ENCODE measurements around the gene DDR1.
"Not testable (repeated sequence)": the region's sequence is repeated elsewhere in the genome, so short reads cannot be mapped to it uniquely, and the experiment has no call there.

DDR1 gene

DNA sequence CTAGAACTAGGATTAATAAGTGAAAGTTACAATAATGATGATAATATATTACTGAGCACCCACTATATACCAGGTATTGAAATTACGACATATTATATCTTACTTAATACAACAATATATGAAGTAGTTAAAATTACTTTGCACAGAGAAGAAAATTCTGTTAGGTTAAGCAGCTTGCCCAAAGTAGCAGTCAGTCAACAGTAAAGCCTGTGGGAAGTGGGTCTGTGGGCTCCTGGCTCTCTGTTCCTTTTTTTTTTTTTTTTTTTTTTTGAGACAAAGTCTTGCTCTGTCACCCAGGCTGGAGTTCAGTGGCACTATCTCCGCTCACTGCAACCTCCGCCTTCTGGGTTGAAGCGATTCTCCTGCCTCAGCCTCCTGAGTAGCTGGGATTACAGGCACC lies 18.9 kb downstream of the DDR1 start:
- Histone ChIP-seq H3K36me3 (ENCODE audit: control insufficient read depth in 5 of 5, insufficient read depth in 5 of 5, low read length in 5 of 5) (peaks cover 0 to 16% (median 15%) of the 10 kb centered on the region in 5 donors), H3K27ac (ENCODE audit: low read depth, low read length) (no peak overlapping the region)

DNA sequence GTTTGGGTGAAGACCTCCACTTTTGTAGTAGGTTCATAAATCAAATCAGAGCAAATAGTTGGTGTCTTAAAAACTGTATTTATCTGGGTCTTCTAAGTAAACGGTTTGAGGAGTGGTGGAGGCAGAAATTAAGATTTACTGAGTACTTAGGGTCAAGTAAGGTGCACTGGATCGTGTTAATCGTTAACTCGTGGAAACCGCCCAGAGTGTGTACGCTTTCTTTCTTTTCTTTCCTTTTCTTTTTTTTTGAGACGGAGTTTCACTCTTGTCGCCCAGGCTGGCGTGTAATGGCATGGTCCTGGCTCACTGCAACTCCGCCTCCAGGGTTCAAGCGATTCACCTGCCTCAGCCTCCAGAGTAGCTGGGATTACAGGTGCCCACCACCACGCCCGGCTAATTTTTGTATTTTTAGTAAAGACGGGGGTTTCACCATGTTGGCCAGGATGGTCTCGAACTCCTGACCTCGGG lies 23.0 kb downstream of the DDR1 start:
- not testable (repeated sequence) for H3K9me3 ChIP-seq (ENCODE audit: control insufficient read depth in 5 of 5, low read length in 5 of 5); H3K27ac ChIP-seq (ENCODE audit: low read depth, low read length); H3K9ac ChIP-seq (ENCODE audit: low read length in 5 of 5); H3K27me3 ChIP-seq (ENCODE audit: control insufficient read depth in 5 of 5, insufficient read depth in 4 of 5, low read length in 5 of 5)
- Histone ChIP-seq H3K4me1 (ENCODE audit: control insufficient read depth in 5 of 5, insufficient read depth in 5 of 5, low read length in 5 of 5) (peaks cover 5 to 25% (median 19%) of the 10 kb centered on the region in 5 donors), H3K4me3 (ENCODE audit: low read depth in 1 of 5, low read length in 5 of 5) (peak overlapping the region in 4 of 5 donors; percentile 77 to 96 (median 92)), H3K36me3 (ENCODE audit: control insufficient read depth in 5 of 5, insufficient read depth in 5 of 5, low read length in 5 of 5) (peaks cover 0 to 25% (median 23%) of the 10 kb centered on the region in 5 donors)

More for the DNA sequence above, 18.9 kb downstream of the DDR1 start:
- Histone ChIP-seq H3K4me3 (ENCODE audit: low read depth in 1 of 5, low read length in 5 of 5) (no peak overlapping the region), H3K9ac (ENCODE audit: low read length in 5 of 5) (no peak overlapping the region), H3K4me1 (ENCODE audit: control insufficient read depth in 5 of 5, insufficient read depth in 5 of 5, low read length in 5 of 5) (peaks cover 2 to 7% (median 5%) of the 10 kb centered on the region in 5 donors), H3K9me3 (ENCODE audit: control insufficient read depth in 5 of 5, low read length in 5 of 5) (no peaks in the 10 kb centered on the region), H3K27me3 (ENCODE audit: control insufficient read depth in 5 of 5, insufficient read depth in 4 of 5, low read length in 5 of 5) (no peaks in the 10 kb centered on the region)

- peak within 1 kb of the TSS; percentile 78 to 86 (median 84) for H3K9ac ChIP-seq (ENCODE audit: low read length in 5 of 5)
- peak within 1 kb of the TSS; percentile 77 to 96 (median 90) for H3K4me3 ChIP-seq (ENCODE audit: low read depth in 1 of 5, low read length in 5 of 5)
- H3K27ac ChIP-seq (ENCODE audit: low read depth, low read length): peak within 1 kb of the TSS; percentile 71
- H3K27me3 ChIP-seq (ENCODE audit: control insufficient read depth in 5 of 5, insufficient read depth in 4 of 5, low read length in 5 of 5): no peaks in the 10 kb centered on the region
- no peaks in the 10 kb centered on the region for H3K9me3 ChIP-seq (ENCODE audit: control insufficient read depth in 5 of 5, low read length in 5 of 5)
- H3K36me3 ChIP-seq (ENCODE audit: control insufficient read depth in 5 of 5, insufficient read depth in 5 of 5, low read length in 5 of 5): peaks cover 0 to 29% (median 26%) of the 10 kb centered on the region in 5 donors
- peaks cover 5 to 25% (median 19%) of the 10 kb centered on the region in 5 donors for H3K4me1 ChIP-seq (ENCODE audit: control insufficient read depth in 5 of 5, insufficient read depth in 5 of 5, low read length in 5 of 5)
Observed at GRCh38 chr6:30907758-30908591, 23.7 kb downstream of the DDR1 start, which contains the start of gene GTF2H4. Gene GTF2H4 (plus strand): TSS chr6:30908207.

- Histone ChIP-seq H3K36me3 (ENCODE audit: control insufficient read depth in 5 of 5, insufficient read depth in 5 of 5, low read length in 5 of 5) (peaks cover 0 to 29% (median 26%) of the 10 kb centered on the region in 5 donors), H3K4me3 (ENCODE audit: low read depth in 1 of 5, low read length in 5 of 5) (peak overlapping the region; percentile 77 to 96 (median 90)), H3K4me1 (ENCODE audit: control insufficient read depth in 5 of 5, insufficient read depth in 5 of 5, low read length in 5 of 5) (peaks cover 5 to 31% (median 25%) of the 10 kb centered on the region in 5 donors), H3K9me3 (ENCODE audit: control insufficient read depth in 5 of 5, low read length in 5 of 5) (no peaks in the 10 kb centered on the region), H3K9ac (ENCODE audit: low read length in 5 of 5) (peak overlapping the region; percentile 78 to 86 (median 84)), H3K27me3 (ENCODE audit: control insufficient read depth in 5 of 5, insufficient read depth in 4 of 5, low read length in 5 of 5) (no peaks in the 10 kb centered on the region), H3K27ac (ENCODE audit: low read depth, low read length) (peak overlapping the region; percentile 71)
Observed at GRCh38 chr6:30908700-30909099, 24.4 kb downstream of the DDR1 start.

DNA sequence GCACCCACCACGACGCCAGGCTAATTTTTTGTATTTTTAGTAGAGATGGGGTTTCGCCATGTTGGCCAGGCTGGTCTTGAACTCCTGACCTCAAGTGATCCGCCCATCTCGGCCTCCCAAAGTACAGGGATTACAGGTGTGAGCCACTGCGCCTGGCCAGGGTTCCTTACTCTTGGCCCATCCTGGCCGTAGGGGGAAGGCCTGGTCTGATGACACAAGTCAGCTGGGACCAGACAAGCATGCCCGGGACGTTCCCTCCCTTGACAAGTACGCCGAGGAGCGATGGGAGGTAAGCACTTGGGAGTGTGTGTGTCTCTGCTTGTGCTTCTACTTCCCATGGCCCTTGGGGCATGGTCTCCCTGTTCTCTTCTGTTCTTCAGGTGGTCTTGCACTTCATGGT lies 26.2 kb downstream of the DDR1 start:
- H3K27ac ChIP-seq (ENCODE audit: low read depth, low read length); H3K4me3 ChIP-seq (ENCODE audit: low read depth in 1 of 5, low read length in 5 of 5); H3K27me3 ChIP-seq (ENCODE audit: control insufficient read depth in 5 of 5, insufficient read depth in 4 of 5, low read length in 5 of 5); H3K9me3 ChIP-seq (ENCODE audit: control insufficient read depth in 5 of 5, low read length in 5 of 5); H3K9ac ChIP-seq (ENCODE audit: low read length in 5 of 5): not testable (repeated sequence)
- Histone ChIP-seq H3K36me3 (ENCODE audit: control insufficient read depth in 5 of 5, insufficient read depth in 5 of 5, low read length in 5 of 5) (peaks cover 0 to 29% (median 26%) of the 10 kb centered on the region in 5 donors), H3K4me1 (ENCODE audit: control insufficient read depth in 5 of 5, insufficient read depth in 5 of 5, low read length in 5 of 5) (peaks cover 7 to 45% (median 39%) of the 10 kb centered on the region in 5 donors)

DNA sequence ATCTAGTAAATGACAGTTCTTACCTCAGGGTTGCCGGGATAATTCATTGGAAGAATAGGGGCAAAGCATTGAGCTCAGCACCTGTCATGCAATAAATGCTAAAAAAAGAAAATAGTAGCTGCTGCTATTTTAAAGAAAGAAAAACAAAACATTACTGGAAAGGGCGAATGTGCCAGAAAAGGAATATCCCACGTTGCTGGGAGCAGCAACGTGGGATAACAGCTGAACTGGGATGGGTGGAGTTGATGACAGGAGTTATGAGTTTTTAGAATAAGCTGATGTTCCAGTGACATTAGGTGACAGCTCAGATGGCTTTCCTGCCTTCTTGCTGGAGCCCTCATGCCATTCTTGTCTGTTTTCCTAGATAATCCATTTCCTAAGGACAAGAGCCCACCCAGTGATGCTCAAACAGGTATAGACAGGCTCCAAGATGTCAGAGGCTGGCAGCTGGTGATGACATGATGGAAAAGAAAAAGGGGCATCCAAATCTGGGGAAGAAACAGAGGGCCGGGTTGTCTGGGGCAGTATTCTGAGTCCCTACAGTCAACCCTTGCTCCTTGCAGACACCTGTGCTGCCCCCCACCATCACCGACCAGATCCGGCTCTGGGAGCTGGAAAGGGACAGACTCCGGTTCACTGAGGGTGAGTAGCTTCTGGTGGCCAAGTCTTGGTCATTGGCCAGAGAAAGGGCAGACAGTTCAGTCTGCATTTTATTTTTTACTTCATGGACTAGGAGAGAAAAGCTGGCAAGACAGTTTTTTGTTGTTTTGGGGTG lies 28.6 kb downstream of the DDR1 start:
- Histone ChIP-seq H3K27ac (ENCODE audit: low read depth, low read length) (peak overlapping the region; percentile 89), H3K4me3 (ENCODE audit: low read depth in 1 of 5, low read length in 5 of 5) (peak overlapping the region in 2 of 5 donors; percentile 60 to 78), H3K27me3 (ENCODE audit: control insufficient read depth in 5 of 5, insufficient read depth in 4 of 5, low read length in 5 of 5) (no peaks in the 10 kb centered on the region), H3K9me3 (ENCODE audit: control insufficient read depth in 5 of 5, low read length in 5 of 5) (no peaks in the 10 kb centered on the region), H3K4me1 (ENCODE audit: control insufficient read depth in 5 of 5, insufficient read depth in 5 of 5, low read length in 5 of 5) (peaks cover 5 to 46% (median 42%) of the 10 kb centered on the region in 5 donors), H3K9ac (ENCODE audit: low read length in 5 of 5) (peak overlapping the region in 3 of 5 donors; percentile 56 to 95 (median 75)), H3K36me3 (ENCODE audit: control insufficient read depth in 5 of 5, insufficient read depth in 5 of 5, low read length in 5 of 5) (peaks cover 0 to 43% (median 38%) of the 10 kb centered on the region in 5 donors)

DNA sequence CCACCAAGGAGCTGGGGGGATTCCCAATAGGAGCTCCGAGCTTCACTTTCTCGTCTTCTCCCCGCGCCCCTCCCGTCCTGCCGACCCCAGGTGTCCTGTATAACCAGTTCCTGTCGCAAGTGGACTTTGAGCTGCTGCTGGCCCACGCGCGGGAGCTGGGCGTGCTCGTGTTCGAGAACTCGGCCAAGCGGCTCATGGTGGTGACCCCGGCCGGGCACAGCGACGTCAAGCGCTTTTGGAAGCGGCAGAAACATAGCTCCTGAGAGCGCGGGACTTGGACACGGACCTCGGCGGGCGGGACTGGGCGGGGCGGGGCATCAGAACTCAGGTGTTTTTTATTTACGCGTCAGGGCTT lies 29.4 kb downstream of the DDR1 start:
- Histone ChIP-seq H3K27me3 (ENCODE audit: control insufficient read depth in 5 of 5, insufficient read depth in 4 of 5, low read length in 5 of 5) (no peaks in the 10 kb centered on the region), H3K4me1 (ENCODE audit: control insufficient read depth in 5 of 5, insufficient read depth in 5 of 5, low read length in 5 of 5) (peaks cover 4 to 39% (median 36%) of the 10 kb centered on the region in 5 donors), H3K9me3 (ENCODE audit: control insufficient read depth in 5 of 5, low read length in 5 of 5) (no peaks in the 10 kb centered on the region), H3K27ac (ENCODE audit: low read depth, low read length) (peak overlapping the region; percentile 89), H3K9ac (ENCODE audit: low read length in 5 of 5) (peak overlapping the region in 4 of 5 donors; percentile 56 to 95 (median 75)), H3K4me3 (ENCODE audit: low read depth in 1 of 5, low read length in 5 of 5) (peak overlapping the region in 4 of 5 donors; percentile 60 to 78 (median 69)), H3K36me3 (ENCODE audit: control insufficient read depth in 5 of 5, insufficient read depth in 5 of 5, low read length in 5 of 5) (peaks cover 0 to 50% (median 44%) of the 10 kb centered on the region in 5 donors)

- Histone ChIP-seq H3K9ac (ENCODE audit: low read length in 5 of 5) (peak within 1 kb of the TSS; percentile 50 to 95 (median 76)), H3K27ac (ENCODE audit: low read depth, low read length) (peak within 1 kb of the TSS; percentile 89), H3K27me3 (ENCODE audit: control insufficient read depth in 5 of 5, insufficient read depth in 4 of 5, low read length in 5 of 5) (no peaks in the 10 kb centered on the region), H3K4me3 (ENCODE audit: low read depth in 1 of 5, low read length in 5 of 5) (peak within 1 kb of the TSS; percentile 69 to 83 (median 69)), H3K4me1 (ENCODE audit: control insufficient read depth in 5 of 5, insufficient read depth in 5 of 5, low read length in 5 of 5) (peaks cover 2 to 34% (median 30%) of the 10 kb centered on the region in 5 donors), H3K36me3 (ENCODE audit: control insufficient read depth in 5 of 5, insufficient read depth in 5 of 5, low read length in 5 of 5) (peaks cover 0 to 56% (median 47%) of the 10 kb centered on the region in 5 donors), H3K9me3 (ENCODE audit: control insufficient read depth in 5 of 5, low read length in 5 of 5) (no peaks in the 10 kb centered on the region)
Observed at GRCh38 chr6:30914076-30914853, 29.9 kb downstream of the DDR1 start, which contains the start of gene VARS2. Gene VARS2 (plus strand): TSS chr6:30914238. CDS start chr6:30914837, 599 bp downstream.
